Hepatocyte (in vitro differentiated cells): ENCODE measurements around the gene NOSIP. TPM values are rescaled to one million over a fixed set of nuclear protein-coding genes. Genes with fewer than 3 reads are reported as not detected.

Source experiments
- DNase-seq: peaks from one replicate; pipeline ENCODE4 v3.0.0-alpha.2; 2016; ENCODE audit warnings: low spot score
- H2AFZ ChIP-seq: fragments of 200-600 bp; sonication (generic); 2 replicates; pipeline ENCODE4 v1.6.0; 2016; ENCODE audit warnings: antibody characterized with exemption, mild to moderate bottlenecking
- H3K27ac ChIP-seq: fragments of 200-600 bp; sonication (generic); 2 replicates; pipeline ENCODE4 v1.5.1; 2016; ENCODE audit warnings: mild to moderate bottlenecking
- H3K27me3 ChIP-seq: fragments of 200-600 bp; sonication (generic); 2 replicates; pipeline ENCODE4 v1.6.1; 2016
- H3K36me3 ChIP-seq: fragments of 200-600 bp; sonication (generic); replicated peaks from 2 replicates; pipeline ENCODE4 v1.5.1; 2016; ENCODE audit warnings: low read depth; ENCODE audit not compliant: insufficient read depth
- H3K4me1 ChIP-seq: fragments of 200-600 bp; sonication (generic); 2 replicates; pipeline ENCODE4 v1.5.1; 2016; ENCODE audit warnings: mild to moderate bottlenecking, moderate library complexity; ENCODE audit not compliant: insufficient read depth
- H3K4me2 ChIP-seq: fragments of 200-600 bp; sonication (generic); 2 replicates; pipeline ENCODE4 v1.6.0; 2016
- H3K4me3 ChIP-seq: fragments of 200-600 bp; sonication (generic); 2 replicates; pipeline ENCODE4 v1.5.1; 2016; ENCODE audit warnings: mild to moderate bottlenecking
- H3K79me2 ChIP-seq: fragments of 200-600 bp; sonication (generic); 2 replicates; pipeline ENCODE4 v1.6.0; 2017; ENCODE audit warnings: mild to moderate bottlenecking
- H3K9me2 ChIP-seq: fragments of 200-600 bp; sonication (generic); replicated peaks from 2 replicates; pipeline ENCODE4 v1.6.0; 2017; ENCODE audit warnings: mild to moderate bottlenecking; ENCODE audit not compliant: insufficient read depth
- H3K9me3 ChIP-seq: fragments of 200-600 bp; sonication (generic); 2 replicates; pipeline ENCODE4 v1.5.1; 2016; ENCODE audit warnings: low read depth, mild to moderate bottlenecking
- H4K20me1 ChIP-seq: fragments of 200-600 bp; sonication (generic); 2 replicates; pipeline ENCODE4 v1.6.0; 2016; ENCODE audit warnings: mild to moderate bottlenecking; ENCODE audit not compliant: insufficient read depth, poor library complexity, severe bottlenecking
- EZH2 ChIP-seq: fragments of 200-600 bp; sonication (generic); IDR thresholded peaks from 2 replicates; pipeline ENCODE4 v1.6.1; 2016; ENCODE audit warnings: antibody characterized with exemption, mild to moderate bottlenecking, borderline replicate concordance
- EZH2phosphoT487 ChIP-seq: fragments of 200-600 bp; sonication (generic); IDR thresholded peaks from one replicate; pipeline ENCODE4 v1.6.1; 2018; ENCODE audit warnings: antibody characterized with exemption, mild to moderate bottlenecking, low read depth, moderate library complexity; ENCODE audit not compliant: unreplicated experiment, severe bottlenecking
- WGBS: methylation state at CpG from one replicate; pipeline ENCODE4 v1.1.6; 2016; ENCODE audit warnings: low lambda C conversion rate; ENCODE audit errors: missing lambda C conversion rate; 5-methylcytosine and 5-hydroxymethylcytosine counted together
- polyA plus RNA-seq: library from polyadenylated mRNA; unstranded; fragments of >200 nt; fragmentation: Nextera tagmentation; extraction: Ambion mirVana; gene quantifications from 2 replicates; pipeline ENCODE4 v1.2.1, GENCODE V29; 2016
- total RNA-seq: library from RNA; depleted of rRNA; stranded (reverse); fragments of >200 nt; gene quantifications from 2 replicates; pipeline ENCODE4 v1.2.3, GENCODE V29; 2014
- TF ChIP-seq, protein P1 (sequence below): fragments of 200-600 bp; sonication (generic); IDR thresholded peaks from 2 replicates; pipeline ENCODE4 v1.5.1; 2016; ENCODE audit warnings: antibody characterized with exemption, mild to moderate bottlenecking; ENCODE audit not compliant: poor library complexity

The NOSIP gene
- total and polyA plus RNA-seq, 2 experiments from 2014 or later: 52.8 to 93.9 TPM

DNA sequence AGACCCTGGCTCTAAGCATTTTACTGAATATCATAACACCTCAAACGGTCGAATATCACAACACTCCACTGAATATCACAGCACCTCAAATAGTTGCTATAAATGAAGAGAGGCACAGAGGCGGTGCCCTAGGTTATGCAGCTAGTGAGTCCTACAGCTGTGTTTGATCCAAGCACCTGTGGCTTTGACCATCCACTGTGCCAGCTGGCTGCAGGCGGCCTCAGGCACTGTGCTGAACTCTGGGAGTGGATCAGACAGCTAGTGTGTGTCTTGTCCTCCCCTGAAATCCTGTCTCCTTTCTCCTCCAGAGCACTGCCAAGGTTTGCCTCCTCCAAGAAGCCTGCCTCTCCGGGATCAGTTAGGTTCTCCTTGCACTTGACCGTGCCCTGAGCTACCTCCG is 7.3 kb downstream of the NOSIP start:
- Histone ChIP-seq H3K4me1 (peaks cover 18% of the 10 kb centered on the region), H3K27me3 (no peaks in the 10 kb centered on the region), H3K4me2 (no peak overlapping the region), H3K4me3 (no peak overlapping the region), H3K79me2 (peaks cover 78% of the 10 kb centered on the region), H2AFZ (no peak overlapping the region), H4K20me1 (peaks cover 4% of the 10 kb centered on the region), H3K9me3 (no peaks in the 10 kb centered on the region), H3K36me3 (no peaks in the 10 kb centered on the region), H3K27ac (no peak overlapping the region), H3K9me2 (no peaks in the 10 kb centered on the region)
- DNase-seq: no peak
- WGBS: 97% methylated on average over 7 of the region's 7 CpGs
- TF ChIP-seq EZH2phosphoT487 (no peak), EZH2 (no peak)
- TF ChIP-seq, protein P1, sequence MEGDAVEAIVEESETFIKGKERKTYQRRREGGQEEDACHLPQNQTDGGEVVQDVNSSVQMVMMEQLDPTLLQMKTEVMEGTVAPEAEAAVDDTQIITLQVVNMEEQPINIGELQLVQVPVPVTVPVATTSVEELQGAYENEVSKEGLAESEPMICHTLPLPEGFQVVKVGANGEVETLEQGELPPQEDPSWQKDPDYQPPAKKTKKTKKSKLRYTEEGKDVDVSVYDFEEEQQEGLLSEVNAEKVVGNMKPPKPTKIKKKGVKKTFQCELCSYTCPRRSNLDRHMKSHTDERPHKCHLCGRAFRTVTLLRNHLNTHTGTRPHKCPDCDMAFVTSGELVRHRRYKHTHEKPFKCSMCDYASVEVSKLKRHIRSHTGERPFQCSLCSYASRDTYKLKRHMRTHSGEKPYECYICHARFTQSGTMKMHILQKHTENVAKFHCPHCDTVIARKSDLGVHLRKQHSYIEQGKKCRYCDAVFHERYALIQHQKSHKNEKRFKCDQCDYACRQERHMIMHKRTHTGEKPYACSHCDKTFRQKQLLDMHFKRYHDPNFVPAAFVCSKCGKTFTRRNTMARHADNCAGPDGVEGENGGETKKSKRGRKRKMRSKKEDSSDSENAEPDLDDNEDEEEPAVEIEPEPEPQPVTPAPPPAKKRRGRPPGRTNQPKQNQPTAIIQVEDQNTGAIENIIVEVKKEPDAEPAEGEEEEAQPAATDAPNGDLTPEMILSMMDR: no peak

DNA sequence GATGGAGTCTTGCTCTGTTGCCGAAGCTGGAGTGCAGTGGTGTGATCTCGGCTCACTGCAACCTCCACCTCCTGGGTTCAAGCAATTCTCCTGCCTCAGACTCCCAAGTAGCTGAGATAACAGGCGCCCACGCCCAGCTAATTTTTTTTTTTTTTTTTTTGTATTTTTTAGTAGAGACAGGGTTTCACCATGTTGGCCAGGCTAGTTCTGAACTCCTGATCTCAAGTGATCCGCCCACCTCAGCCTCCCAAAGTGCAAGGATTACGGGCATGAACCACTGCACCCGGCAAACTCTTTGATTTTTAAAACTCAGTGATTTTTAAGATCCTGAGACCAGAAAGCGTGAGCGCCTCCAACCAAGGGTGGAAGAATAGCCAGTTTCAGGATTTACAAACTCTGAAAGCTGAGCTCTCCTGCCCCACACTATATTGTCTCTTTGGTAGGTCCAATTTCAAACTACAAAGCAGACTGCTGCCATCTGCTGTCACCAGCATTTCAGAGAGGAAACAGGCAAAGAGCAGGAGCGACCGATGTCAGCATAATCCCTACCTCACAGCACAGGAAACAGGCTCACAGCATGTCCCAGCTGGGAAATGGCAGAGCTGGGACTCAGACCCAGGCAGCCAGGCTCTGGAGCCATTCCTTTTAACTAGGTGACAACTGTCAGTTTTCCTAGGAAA is 9.2 kb downstream of the NOSIP start:
- WGBS: 70% methylated on average over 10 of the region's 11 CpGs
- H3K4me1 ChIP-seq: peaks cover 25% of the 10 kb centered on the region
- no peaks in the 10 kb centered on the region for H3K27me3 ChIP-seq
- H3K27ac ChIP-seq: peak overlapping the region; percentile 48
- no peaks in the 10 kb centered on the region for H3K9me2 ChIP-seq
- no peak overlapping the region for H2AFZ ChIP-seq
- peaks cover 76% of the 10 kb centered on the region for H3K79me2 ChIP-seq
- TF ChIP-seq EZH2phosphoT487: no peak
- TF ChIP-seq, protein P1: peak; percentile 35
- H3K4me2 ChIP-seq: no peak overlapping the region
- H3K9me3 ChIP-seq: no peaks in the 10 kb centered on the region
- peaks cover 10% of the 10 kb centered on the region for H4K20me1 ChIP-seq
- peak; percentile 43 for DNase-seq
- H3K4me3 ChIP-seq: no peak overlapping the region
- no peaks in the 10 kb centered on the region for H3K36me3 ChIP-seq

DNA sequence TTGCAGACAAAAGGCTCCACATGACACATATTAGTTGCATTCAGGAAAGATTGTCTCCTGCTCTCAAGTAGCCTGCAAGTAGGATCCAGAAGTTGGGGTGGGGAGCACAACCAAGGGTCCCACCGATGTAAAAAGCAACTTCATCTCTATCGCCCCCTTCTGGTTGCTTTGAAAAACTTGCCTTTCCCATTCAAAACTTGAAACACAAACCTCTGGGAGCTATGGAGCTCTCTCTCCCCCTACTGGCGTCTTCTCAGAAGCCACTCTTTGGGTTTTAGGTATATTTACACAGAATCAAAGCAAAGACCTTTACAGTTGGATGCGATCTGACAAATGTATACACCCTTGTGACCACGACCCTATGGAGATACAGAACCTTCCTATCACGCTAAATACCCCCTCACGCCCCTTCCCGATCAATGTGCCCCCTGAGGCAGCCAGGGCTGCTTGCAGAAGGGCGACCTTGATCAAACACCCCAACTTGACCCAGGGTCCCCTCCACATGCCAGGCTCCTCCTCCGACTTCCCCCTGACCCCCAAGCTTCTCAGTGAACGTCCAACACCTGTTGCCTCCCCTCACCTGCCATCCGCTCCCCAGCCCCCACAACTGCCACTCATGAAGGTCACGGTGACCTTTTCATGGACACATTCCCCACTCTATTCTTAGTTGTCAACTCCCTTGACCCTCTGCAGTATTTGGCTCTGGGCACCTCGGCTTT is 10.1 kb downstream of the NOSIP start:
- Histone ChIP-seq H3K9me2 (no peaks in the 10 kb centered on the region), H3K27ac (no peak overlapping the region), H3K4me1 (peaks cover 25% of the 10 kb centered on the region), H3K4me2 (no peak overlapping the region), H3K9me3 (no peaks in the 10 kb centered on the region), H3K27me3 (no peaks in the 10 kb centered on the region), H4K20me1 (peaks cover 10% of the 10 kb centered on the region), H2AFZ (no peak overlapping the region), H3K79me2 (peaks cover 75% of the 10 kb centered on the region), H3K4me3 (no peak overlapping the region), H3K36me3 (no peaks in the 10 kb centered on the region)
- 40% methylated on average over 13 of the region's 14 CpGs for WGBS
- TF ChIP-seq EZH2 (no peak), EZH2phosphoT487 (no peak)
- TF ChIP-seq, protein P1: peak; percentile 99
- DNase-seq: peak; percentile 93
